Aorta (tissue), 5 donors: Measurements from ENCODE around the gene SPA17. TPM values are rescaled to one million over a fixed set of nuclear protein-coding genes. Genes with fewer than 3 reads are reported as not detected.

Experiments
- ATAC-seq: fragments of 200-7000 bp; cut with Tn5 transposase; one replicate; pipeline ENCODE4 v1.9.1; 2022; ENCODE audit warnings: moderate library complexity; ENCODE audit not compliant: low FRiP score
- DNase-seq, 2 donors: peaks; one replicate each; pipeline ENCODE4 v3.0.0-alpha.2; 2020
- H3K27ac ChIP-seq, 2 donors: one replicate each; pipeline ENCODE4 v1.5.1; 2013; ENCODE audit warnings: low read length in 2 of 2, mild to moderate bottlenecking in 2 of 2, moderate library complexity in 2 of 2, control low read depth in 1 of 2, inconsistent platforms in 1 of 2, low read depth in 1 of 2
- H3K27me3 ChIP-seq, 2 donors: one replicate each; pipeline ENCODE4 v1.6.1; 2013; ENCODE audit warnings: control low read depth in 1 of 2, low read length in 1 of 2, mild to moderate bottlenecking in 1 of 2, moderate library complexity in 1 of 2; ENCODE audit not compliant: insufficient read depth in 2 of 2, control insufficient read depth in 1 of 2
- H3K36me3 ChIP-seq, 2 donors: one replicate each; pipeline ENCODE4 v1.6.1; 2013; ENCODE audit warnings: control low read depth in 1 of 2, low read length in 1 of 2, mild to moderate bottlenecking in 1 of 2; ENCODE audit not compliant: insufficient read depth in 2 of 2, control insufficient read depth in 1 of 2
- H3K4me1 ChIP-seq, 2 donors: one replicate each; pipeline ENCODE4 v1.6.1; 2013; ENCODE audit warnings: low read length in 2 of 2, control low read depth in 1 of 2, mild to moderate bottlenecking in 1 of 2, moderate library complexity in 1 of 2; ENCODE audit not compliant: insufficient read depth in 2 of 2, control insufficient read depth in 1 of 2
- H3K4me3 ChIP-seq, 2 donors: one replicate each; pipeline ENCODE4 v1.5.1; 2013; ENCODE audit warnings: low read length in 2 of 2, control low read depth in 1 of 2, mild to moderate bottlenecking in 1 of 2
- H3K9me3 ChIP-seq: one replicate; pipeline ENCODE4 v1.6.1; 2013; ENCODE audit warnings: mild to moderate bottlenecking, low read length; ENCODE audit not compliant: control insufficient read depth
- WGBS, 2 donors: extraction: QIAGEN DNeasy Blood & Tissue Kit; methylation state at CpG; one replicate each; pipeline ENCODE4 v1.1.7; 2013; 5-methylcytosine and 5-hydroxymethylcytosine counted together
- intact Hi-C, 2 donors: fragments of 100-400 bp; cut with DNase I; formaldehyde crosslinking; loops; one replicate each; pipeline versions ENCODE4 v1.14.2 to v1.15.0; 2022
- polyA plus RNA-seq, 2 donors: library from polyadenylated mRNA; stranded (reverse); fragments of 200-250 nt; gene quantifications; one replicate each; pipeline ENCODE4 v1.2.3, GENCODE V29; 2013
- total RNA-seq, 2 donors: library from RNA; stranded (reverse); fragmentation: NEBNext Ultra II Directional; extraction: Animal tissue kit (Norgen Biotek cat#: 25700); gene quantifications; one replicate each; pipeline ENCODE4 v1.2.1, GENCODE V29; 2021
- donor health status: healthy with polysubstance abuse.
- donor health status: Bipolar disorder and iron deficiency.
- donor health status: DM: no; HTN: no; CAD: no.
- donor health status: DM: no; HTN: no; CAD: no.
- donor health status: DM: yes; HTN: yes; CAD: no.

The SPA17 gene
- total and polyA plus RNA-seq, 4 donors: 2.7 to 7.1 (median 4.4) TPM

GRCh38 chr11:124656774-124657630 is 16.7 kb upstream of the SPA17 start:
- 70% methylated on average over 16 of the region's 16 CpGs for WGBS, 2 donors
- H3K4me1 ChIP-seq: no peaks in the 10 kb centered on the region
- no peak for ATAC-seq
- intact Hi-C loops: no loop called here
- H3K36me3 ChIP-seq: peaks cover 0 to 2% of the 10 kb centered on the region in 2 donors
- H3K4me3 ChIP-seq: no peak overlapping the region
- H3K27me3 ChIP-seq: no peaks in the 10 kb centered on the region
- H3K9me3 ChIP-seq: no peaks in the 10 kb centered on the region
- DNase-seq: no peak
- no peak overlapping the region for H3K27ac ChIP-seq

GRCh38 chr11:124657904-124658303 is 15.8 kb upstream of the SPA17 start:
- intact Hi-C loops: no loop called here
- no peak overlapping the region for H3K27ac ChIP-seq
- no peak overlapping the region for H3K4me3 ChIP-seq
- H3K27me3 ChIP-seq: no peaks in the 10 kb centered on the region
- WGBS, 2 donors: 88 to 90% methylated on average over 5 of the region's 5 CpGs
- no peak for ATAC-seq
- H3K4me1 ChIP-seq: no peaks in the 10 kb centered on the region
- H3K36me3 ChIP-seq: peaks cover 0 to 2% of the 10 kb centered on the region in 2 donors
- no peaks in the 10 kb centered on the region for H3K9me3 ChIP-seq
- DNase-seq: no peak

- H3K27ac ChIP-seq: no peak overlapping the region
- no peak for DNase-seq
- no peak overlapping the region for H3K4me3 ChIP-seq
- no peaks in the 10 kb centered on the region for H3K9me3 ChIP-seq
- peaks cover 0 to 2% of the 10 kb centered on the region in 2 donors for H3K36me3 ChIP-seq
- H3K27me3 ChIP-seq: no peaks in the 10 kb centered on the region
- ATAC-seq: no peak
- intact Hi-C loops: no loop called here
- no peaks in the 10 kb centered on the region for H3K4me1 ChIP-seq
- 86 to 90% methylated on average over 3 of the region's 3 CpGs for WGBS, 2 donors
These were observed 15.2 kb upstream of the SPA17 start for GRCh38 chr11:124658501-124658900.

DNA sequence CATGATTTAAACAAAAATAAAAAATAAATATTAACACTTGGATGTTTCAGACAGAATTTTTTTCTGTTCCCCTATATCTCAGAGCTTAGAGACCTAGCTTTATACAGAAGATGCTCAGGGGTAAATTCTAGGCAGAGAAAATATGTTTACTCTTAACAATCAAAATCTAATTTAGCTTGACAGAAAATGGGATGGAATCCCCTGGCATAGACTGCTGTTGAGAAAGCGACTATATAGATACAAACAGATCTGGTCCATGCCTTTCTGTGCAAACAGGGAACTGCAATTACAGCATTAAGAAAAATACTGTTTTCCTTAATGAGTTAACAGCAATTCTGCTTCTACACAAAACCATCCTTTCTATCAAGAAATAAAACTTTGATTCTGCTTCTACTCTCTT is 14.7 kb upstream of the SPA17 start:
- WGBS, 2 donors: 86 to 94% methylated on average over 1 of the region's 1 CpG
- no peak for DNase-seq
- H3K4me1 ChIP-seq: no peaks in the 10 kb centered on the region
- no peaks in the 10 kb centered on the region for H3K27me3 ChIP-seq
- no peak overlapping the region for H3K4me3 ChIP-seq
- H3K9me3 ChIP-seq: no peaks in the 10 kb centered on the region
- H3K36me3 ChIP-seq: peaks cover 0 to 2% of the 10 kb centered on the region in 2 donors
- no peak overlapping the region for H3K27ac ChIP-seq
- intact Hi-C loops: no loop called here
- no peak for ATAC-seq

DNA sequence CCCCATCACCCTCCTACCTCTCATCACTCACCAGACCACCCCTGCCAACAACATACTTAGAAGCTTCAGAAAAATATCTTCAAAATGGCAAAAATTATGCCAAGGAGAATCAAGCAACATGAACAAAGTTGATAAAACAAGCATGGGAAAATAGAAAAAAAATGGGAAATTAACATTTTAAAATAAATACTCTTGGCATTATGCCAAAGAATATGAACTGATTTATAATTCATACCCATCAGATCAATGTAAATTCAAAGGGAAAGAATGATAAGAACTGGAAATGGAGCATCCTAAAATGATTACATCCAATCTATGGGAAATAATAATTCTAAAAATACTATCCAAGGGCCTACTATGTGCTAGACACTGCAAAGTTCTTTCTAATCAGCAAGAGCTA is 12.2 kb upstream of the SPA17 start:
- Histone ChIP-seq H3K9me3 (no peaks in the 10 kb centered on the region), H3K4me3 (no peak overlapping the region), H3K27me3 (no peaks in the 10 kb centered on the region), H3K36me3 (peaks cover 0 to 2% of the 10 kb centered on the region in 2 donors), H3K27ac (no peak overlapping the region), H3K4me1 (no peaks in the 10 kb centered on the region)
- intact Hi-C loops: no loop called here
- ATAC-seq (no peak), DNase-seq (no peak)

GRCh38 chr11:124662106-124662505 is 11.6 kb upstream of the SPA17 start:
- intact Hi-C loops: no loop called here
- H3K4me3 ChIP-seq: no peak overlapping the region
- DNase-seq (no peak), ATAC-seq (no peak)
- H3K36me3 ChIP-seq: no peaks in the 10 kb centered on the region
- H3K27me3 ChIP-seq: no peaks in the 10 kb centered on the region
- H3K9me3 ChIP-seq: no peaks in the 10 kb centered on the region
- no peaks in the 10 kb centered on the region for H3K4me1 ChIP-seq
- no peak overlapping the region for H3K27ac ChIP-seq
- WGBS, 2 donors: 83 to 87% methylated on average over 4 of the region's 4 CpGs

GRCh38 chr11:124663861-124664260 is 9.8 kb upstream of the SPA17 start:
- no peaks in the 10 kb centered on the region for H3K9me3 ChIP-seq
- no peaks in the 10 kb centered on the region for H3K36me3 ChIP-seq
- H3K4me1 ChIP-seq: no peaks in the 10 kb centered on the region
- WGBS, 2 donors: 95 to 96% methylated on average over 2 of the region's 2 CpGs
- H3K27ac ChIP-seq: no peak overlapping the region
- no peak overlapping the region for H3K4me3 ChIP-seq
- no peaks in the 10 kb centered on the region for H3K27me3 ChIP-seq
- ATAC-seq (no peak), DNase-seq (no peak)
- intact Hi-C loops: no loop called here

- Histone ChIP-seq H3K9me3 (no peaks in the 10 kb centered on the region), H3K27me3 (no peaks in the 10 kb centered on the region), H3K4me3 (no peak overlapping the region), H3K27ac (no peak overlapping the region), H3K4me1 (no peaks in the 10 kb centered on the region), H3K36me3 (no peaks in the 10 kb centered on the region)
- no peak for ATAC-seq
- WGBS, 2 donors: 95 to 100% methylated on average over 3 of the region's 3 CpGs
- no peak for DNase-seq
- intact Hi-C loops: loop anchor here (5.0 kb wide), 2 partner anchors 75 to 170 kb away; no protein-coding TSS in a partner anchor
These were observed 6.1 kb upstream of the SPA17 start for GRCh38 chr11:124667601-124668000.

- Histone ChIP-seq H3K4me1 (no peaks in the 10 kb centered on the region), H3K27me3 (no peaks in the 10 kb centered on the region), H3K36me3 (no peaks in the 10 kb centered on the region), H3K4me3 (no peak overlapping the region), H3K9me3 (no peaks in the 10 kb centered on the region), H3K27ac (no peak overlapping the region)
- no peak for DNase-seq
- ATAC-seq: no peak
- WGBS, 2 donors: 23 to 24% methylated on average over 8 of the region's 8 CpGs
- intact Hi-C loops: loop anchor here (1.0 to 5.0 kb wide), 5 partner anchors 73 to 168 kb away; partner anchors contain the start of gene ESAM (in 1 of the 2)
These were observed 4.5 kb upstream of the SPA17 start for GRCh38 chr11:124669193-124669592.
